MCF 10A (cell line): Measurements from ENCODE around the gene TRPC5OS. TPM values are rescaled to one million over a fixed set of nuclear protein-coding genes. Genes with fewer than 3 reads are reported as not detected.

ENCODE experiments used
- Bru-seq: library from RNA; stranded (reverse); fragments of 400-500 nt; gene quantifications from one replicate; lab custom pipeline; 2021; lab: Mats Ljungman, UMichigan
- BruChase-seq, 2 experiments: library from RNA; stranded (reverse); fragments of 400-500 nt; gene quantifications; one replicate each; lab custom pipeline; 2021; lab: Mats Ljungman, UMichigan
- BruUV-seq: library from RNA; stranded (reverse); fragments of 400-500 nt; replicated peaks from 2 replicates; lab custom pipeline; 2021; lab: Mats Ljungman, UMichigan
- CTCF ChIA-PET: fragments of 300-600 bp; sonication (Branson Sonifier 250); formaldehyde crosslinking; extraction: SDS; loops from one replicate; lab custom pipeline; 2021; ENCODE audit warnings: antibody characterized with exemption, inconsistent platforms; lab: Yijun Ruan, JAX
- POLR2A ChIA-PET: fragments of 300-600, 350-650 bp; sonication (Branson Sonifier 250); formaldehyde crosslinking; extraction: SDS; loops from one replicate; lab custom pipeline; 2020; ENCODE audit warnings: antibody characterized with exemption, inconsistent platforms; lab: Yijun Ruan, JAX
- DNase-seq: peaks from one replicate; pipeline ENCODE4 v3.0.0-alpha.2; 2018; ENCODE audit not compliant: unreplicated experiment
- H3K27ac Mint-ChIP-seq: one replicate; pipeline ENCODE4 v1.8.0; 2022; ENCODE audit warnings: mild to moderate bottlenecking, low read depth, mixed read lengths; ENCODE audit not compliant: unreplicated experiment
- H3K27me3 Mint-ChIP-seq: one replicate; pipeline ENCODE4 v1.8.0; 2022; ENCODE audit warnings: mixed read lengths; ENCODE audit not compliant: insufficient read depth, unreplicated experiment
- H3K36me3 Mint-ChIP-seq: one replicate; pipeline ENCODE4 v1.8.0; 2022; ENCODE audit warnings: mild to moderate bottlenecking, moderate library complexity, mixed read lengths; ENCODE audit not compliant: insufficient read depth, unreplicated experiment
- H3K4me1 Mint-ChIP-seq: one replicate; pipeline ENCODE4 v1.8.0; 2022; ENCODE audit warnings: mixed read lengths; ENCODE audit not compliant: insufficient read depth, unreplicated experiment
- H3K4me3 Mint-ChIP-seq: one replicate; pipeline ENCODE4 v1.8.0; 2022; ENCODE audit warnings: mild to moderate bottlenecking, moderate library complexity, mixed read lengths; ENCODE audit not compliant: unreplicated experiment
- H3K9me3 Mint-ChIP-seq: one replicate; pipeline ENCODE4 v1.8.0; 2022; ENCODE audit warnings: mixed read lengths; ENCODE audit not compliant: unreplicated experiment
- CTCF ChIP-seq: fragments of 200-600 bp; IDR thresholded peaks from one replicate; pipeline ENCODE4 v1.8.0; 2022; ENCODE audit warnings: antibody characterized with exemption, mild to moderate bottlenecking; ENCODE audit not compliant: unreplicated experiment
- intact Hi-C: fragments of 100-400 bp; cut with micrococcal nuclease; formaldehyde crosslinking; loops from 2 replicates; pipeline ENCODE4 v1.14.1; 2022
- long read RNA-seq: library from polyadenylated mRNA; stranded (forward); transcript quantifications from one replicate; pipeline ENCODE4 v2.0.0, GENCODE V29; 2022
- total RNA-seq: library from RNA; stranded (reverse); gene quantifications from 2 replicates; pipeline ENCODE4 v1.2.3, GENCODE V29; 2022

TRPC5OS gene
- total RNA-seq = not detected in 2 replicates
- percentile 7 among the genes with signal in this experiment for Bru-seq, nascent RNA
- percentile 40 among the genes with signal in this experiment for BruChase-seq, experiment 1, labeled RNA remaining after a 6-hour chase
- percentile 32 among the genes with signal in this experiment for BruChase-seq, experiment 2, labeled RNA remaining after a 2-hour chase
- long read RNA-seq = 0 reads

- intact Hi-C loops = no loop called here
- ChIA-PET CTCF (interaction anchor here (1.0 to 1.1 kb wide), 2 partner anchors 8 to 10 kb away, joined by 3 read pairs; no protein-coding TSS in a partner anchor), POLR2A (no interaction called here)
- no TSS peak for BruUV-seq
- peaks cover 57% of the 10 kb centered on the region for H3K27me3 Mint-ChIP-seq
- peaks cover 5% of the 10 kb centered on the region for H3K9me3 Mint-ChIP-seq
- no peaks in the 10 kb centered on the region for H3K4me1 Mint-ChIP-seq
- H3K4me3 Mint-ChIP-seq = no peak within 1 kb of the TSS
- H3K36me3 Mint-ChIP-seq = no peaks in the 10 kb centered on the region
- no peak for DNase-seq
- no peak for TF ChIP-seq CTCF
- no peak within 1 kb of the TSS for H3K27ac Mint-ChIP-seq
Measured at GRCh38 chrX:111875881-111876280, at the start of gene TRPC5OS. Gene TRPC5OS, plus strand, starts transcription at chrX:111876181. Its CDS starts 25,669 bp downstream, at chrX:111901850.

- no peak for DNase-seq
- peaks cover 58% of the 10 kb centered on the region for H3K27me3 Mint-ChIP-seq
- H3K4me3 Mint-ChIP-seq = no peak overlapping the region
- intact Hi-C loops = no loop called here
- no peaks in the 10 kb centered on the region for H3K9me3 Mint-ChIP-seq
- BruUV-seq = no TSS peak
- no peaks in the 10 kb centered on the region for H3K36me3 Mint-ChIP-seq
- H3K27ac Mint-ChIP-seq = no peak overlapping the region
- ChIA-PET CTCF (no interaction called here), POLR2A (no interaction called here)
- no peaks in the 10 kb centered on the region for H3K4me1 Mint-ChIP-seq
- TF ChIP-seq CTCF = no peak
Measured at GRCh38 chrX:111829345-111829744, 46.6 kb upstream of the TRPC5OS start.

- Mint-ChIP-seq H3K9me3 (no peaks in the 10 kb centered on the region), H3K27me3 (peaks cover 64% of the 10 kb centered on the region), H3K36me3 (no peaks in the 10 kb centered on the region), H3K4me3 (no peak overlapping the region), H3K4me1 (no peaks in the 10 kb centered on the region), H3K27ac (no peak overlapping the region)
- no peak for DNase-seq
- BruUV-seq = no TSS peak
- no peak for TF ChIP-seq CTCF
- ChIA-PET CTCF (no interaction called here), POLR2A (interaction anchor here (0.5 kb wide), 1 partner anchor 381 kb away, joined by 3 read pairs; no protein-coding TSS in a partner anchor)
- intact Hi-C loops = no loop called here
Measured at GRCh38 chrX:111830571-111830970, 45.4 kb upstream of the TRPC5OS start.

GRCh38 chrX:111831343-111831742 is 44.6 kb upstream of the TRPC5OS start:
- intact Hi-C loops = no loop called here

More at GRCh38 chrX:111831343-111831742, 44.6 kb upstream of the TRPC5OS start:
- TF ChIP-seq CTCF = no peak
- Mint-ChIP-seq H3K4me1 (no peaks in the 10 kb centered on the region), H3K27me3 (peaks cover 64% of the 10 kb centered on the region), H3K4me3 (no peak overlapping the region), H3K36me3 (no peaks in the 10 kb centered on the region), H3K27ac (no peak overlapping the region), H3K9me3 (no peaks in the 10 kb centered on the region)
- CTCF ChIA-PET = no interaction called here
- DNase-seq = no peak
- BruUV-seq = no TSS peak
- POLR2A ChIA-PET = no interaction called here
